T-helper 2 cell (primary cell): ENCODE results near the gene MGAT2.
"Not testable (repeated sequence)": the region's sequence is repeated elsewhere in the genome, so short reads cannot be mapped to it uniquely, and the experiment has no call there.

Source experiments
- DNase-seq, 5 experiments: peaks; one replicate each; pipeline versions ENCODE4 v3.0.0 to v3.0.0-alpha.2; 2012 to 2022

Gene MGAT2

DNA sequence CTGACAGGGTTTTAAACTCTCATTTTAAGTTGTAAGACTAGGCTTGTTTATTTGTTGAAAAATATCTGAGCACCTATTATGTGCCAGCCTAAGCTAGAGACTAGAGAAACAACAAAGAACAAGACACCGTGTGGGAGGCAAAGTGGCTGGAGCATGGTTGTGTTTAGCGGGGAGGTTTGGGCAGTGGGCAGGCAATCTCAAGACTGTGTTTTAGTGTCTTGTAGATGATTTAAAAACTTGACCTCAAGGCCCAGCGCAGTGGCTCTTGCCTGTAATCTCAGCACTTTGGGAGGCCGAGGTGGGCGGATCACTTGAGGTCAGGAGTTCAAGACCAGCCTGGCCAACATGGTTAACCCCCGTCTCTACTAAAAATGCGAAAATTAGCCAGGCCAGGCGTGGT, 7.9 kb upstream of the MGAT2 start:
- DNase-seq = no peak

DNA sequence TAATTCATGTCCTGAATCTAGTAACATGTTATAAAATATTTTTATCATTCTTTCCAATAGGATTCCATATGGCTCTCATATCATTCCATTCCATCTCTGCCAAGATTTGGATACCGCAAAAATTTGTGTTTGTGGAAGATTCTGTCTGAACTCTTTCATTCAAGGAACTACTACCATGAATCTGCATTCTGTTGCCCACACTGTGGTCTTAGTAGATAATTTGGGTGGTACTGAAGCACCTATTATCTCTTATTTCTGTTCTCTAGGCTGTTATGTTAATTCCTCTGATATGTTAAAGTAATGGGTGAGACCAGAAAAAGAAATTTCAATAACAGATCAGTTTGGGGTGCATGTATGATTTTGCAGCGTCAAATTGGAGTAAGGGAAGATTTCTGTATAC, 6.4 kb upstream of the MGAT2 start:
- no peak for DNase-seq

DNA sequence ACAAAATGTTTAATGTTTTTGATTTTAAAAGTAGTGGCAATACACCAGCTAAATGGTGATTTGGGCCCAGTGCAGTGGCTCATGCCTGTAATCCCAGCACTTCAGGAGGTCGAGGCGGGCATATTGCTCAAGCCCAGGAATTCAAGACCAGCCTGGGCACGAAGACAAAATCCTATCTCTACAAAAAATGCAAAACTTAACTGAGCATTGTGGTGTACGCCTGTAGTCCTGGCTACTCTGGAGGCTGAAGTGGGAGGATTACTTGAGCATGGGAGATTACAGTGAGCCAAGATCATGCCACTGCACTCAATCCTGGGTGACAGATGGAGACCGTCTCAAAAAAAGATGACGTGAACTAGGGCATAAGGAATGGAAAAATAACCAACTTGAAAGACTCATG, 4.8 kb upstream of the MGAT2 start:
- no peak for DNase-seq

DNA sequence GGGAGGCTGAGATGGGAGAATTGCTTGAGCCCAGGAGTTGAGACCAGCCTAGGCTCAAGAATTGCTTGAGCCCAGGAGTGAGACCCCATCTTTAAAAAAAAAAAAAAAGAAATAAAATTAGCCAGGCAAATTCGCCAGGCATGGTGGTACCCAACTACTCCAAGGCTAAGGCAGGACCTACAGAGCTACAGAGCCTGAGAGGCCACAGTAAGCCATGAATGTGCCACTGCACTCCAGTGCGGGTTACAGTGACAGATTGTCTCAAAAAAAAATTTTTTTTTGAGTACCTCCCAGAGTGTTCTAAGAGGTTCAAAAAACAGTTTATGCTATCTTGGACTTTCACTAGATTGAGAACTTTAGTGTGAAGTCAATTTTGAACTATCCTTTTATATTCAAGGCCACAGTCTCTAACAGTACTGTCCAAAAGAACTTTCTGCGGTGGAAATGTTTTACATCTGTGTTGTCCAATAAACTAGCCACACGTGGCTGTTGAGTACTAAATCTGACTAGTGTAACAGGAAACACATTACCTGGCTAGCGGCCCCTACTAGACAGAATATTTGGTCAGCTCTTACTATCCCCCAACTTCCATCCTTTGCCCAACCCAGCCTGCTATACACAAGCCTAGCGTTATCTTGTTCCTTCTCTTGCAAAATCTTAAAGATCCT, 2.6 kb upstream of the MGAT2 start:
- DNase-seq = no peak

DNA sequence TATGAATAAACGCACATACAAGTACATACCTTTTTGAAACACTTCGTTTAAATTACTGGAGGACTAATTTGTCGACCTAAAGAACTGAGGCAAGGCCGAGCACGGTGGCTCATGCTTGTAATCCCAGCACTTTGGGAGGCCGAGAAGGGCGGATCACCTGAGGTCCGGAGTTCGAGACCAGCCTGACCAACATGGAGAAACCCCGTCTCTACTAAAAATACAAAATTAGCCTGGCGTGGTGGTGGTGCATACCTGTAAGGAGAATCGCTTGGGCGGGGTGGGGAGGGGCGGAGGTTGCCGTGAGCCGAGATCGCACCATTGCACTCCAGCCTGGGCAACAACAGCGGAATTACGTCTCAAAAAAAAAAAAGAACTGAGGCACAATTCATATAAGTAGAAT, 1.3 kb upstream of the MGAT2 start:
- DNase-seq = peak in 1 of 5 experiments; percentile 23

DNA sequence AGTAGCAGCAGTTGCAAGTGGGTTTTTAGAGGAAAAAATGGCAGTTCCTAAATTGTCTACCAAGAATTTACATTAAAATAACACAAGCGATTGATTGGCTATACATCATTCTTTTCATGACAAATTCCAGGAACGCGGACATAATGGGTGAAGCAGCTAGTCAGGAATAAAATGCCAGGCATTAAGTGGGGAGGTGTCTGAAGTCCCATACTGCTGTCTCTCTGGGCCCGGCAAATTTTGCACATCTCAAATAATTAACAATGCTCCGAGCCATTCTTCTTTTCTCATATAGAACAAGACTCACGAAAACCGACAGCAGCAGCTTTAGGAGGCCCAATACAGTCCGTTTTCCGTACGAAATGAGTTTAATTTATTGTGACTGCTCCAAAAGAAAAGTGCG, 869 bp upstream of the MGAT2 start:
- DNase-seq = no peak

DNA sequence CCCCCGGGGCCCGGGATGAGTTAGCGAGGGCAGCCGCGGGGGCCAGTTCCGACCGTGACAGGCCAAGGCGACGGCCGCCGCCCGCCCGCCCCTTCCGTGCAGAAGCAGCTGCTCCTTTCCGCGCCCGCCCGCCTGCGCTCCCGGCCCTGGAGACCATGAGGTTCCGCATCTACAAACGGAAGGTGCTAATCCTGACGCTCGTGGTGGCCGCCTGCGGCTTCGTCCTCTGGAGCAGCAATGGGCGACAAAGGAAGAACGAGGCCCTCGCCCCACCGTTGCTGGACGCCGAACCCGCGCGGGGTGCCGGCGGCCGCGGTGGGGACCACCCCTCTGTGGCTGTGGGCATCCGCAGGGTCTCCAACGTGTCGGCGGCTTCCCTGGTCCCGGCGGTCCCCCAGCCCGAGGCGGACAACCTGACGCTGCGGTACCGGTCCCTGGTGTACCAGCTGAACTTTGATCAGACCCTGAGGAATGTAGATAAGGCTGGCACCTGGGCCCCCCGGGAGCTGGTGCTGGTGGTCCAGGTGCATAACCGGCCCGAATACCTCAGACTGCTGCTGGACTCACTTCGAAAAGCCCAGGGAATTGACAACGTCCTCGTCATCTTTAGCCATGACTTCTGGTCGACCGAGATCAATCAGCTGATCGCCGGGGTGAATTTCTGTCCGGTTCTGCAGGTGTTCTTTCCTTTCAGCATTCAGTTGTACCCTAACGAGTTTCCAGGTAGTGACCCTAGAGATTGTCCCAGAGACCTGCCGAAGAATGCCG, 699 bp downstream of the MGAT2 start:
- peak in 3 of 5 experiments; percentile 25 to 82 (median 36) for DNase-seq

DNA sequence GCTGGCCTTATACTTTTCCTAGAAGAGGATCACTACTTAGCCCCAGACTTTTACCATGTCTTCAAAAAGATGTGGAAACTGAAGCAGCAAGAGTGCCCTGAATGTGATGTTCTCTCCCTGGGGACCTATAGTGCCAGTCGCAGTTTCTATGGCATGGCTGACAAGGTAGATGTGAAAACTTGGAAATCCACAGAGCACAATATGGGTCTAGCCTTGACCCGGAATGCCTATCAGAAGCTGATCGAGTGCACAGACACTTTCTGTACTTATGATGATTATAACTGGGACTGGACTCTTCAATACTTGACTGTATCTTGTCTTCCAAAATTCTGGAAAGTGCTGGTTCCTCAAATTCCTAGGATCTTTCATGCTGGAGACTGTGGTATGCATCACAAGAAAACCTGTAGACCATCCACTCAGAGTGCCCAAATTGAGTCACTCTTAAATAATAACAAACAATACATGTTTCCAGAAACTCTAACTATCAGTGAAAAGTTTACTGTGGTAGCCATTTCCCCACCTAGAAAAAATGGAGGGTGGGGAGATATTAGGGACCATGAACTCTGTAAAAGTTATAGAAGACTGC, 1.5 kb downstream of the MGAT2 start:
- no peak for DNase-seq

DNA sequence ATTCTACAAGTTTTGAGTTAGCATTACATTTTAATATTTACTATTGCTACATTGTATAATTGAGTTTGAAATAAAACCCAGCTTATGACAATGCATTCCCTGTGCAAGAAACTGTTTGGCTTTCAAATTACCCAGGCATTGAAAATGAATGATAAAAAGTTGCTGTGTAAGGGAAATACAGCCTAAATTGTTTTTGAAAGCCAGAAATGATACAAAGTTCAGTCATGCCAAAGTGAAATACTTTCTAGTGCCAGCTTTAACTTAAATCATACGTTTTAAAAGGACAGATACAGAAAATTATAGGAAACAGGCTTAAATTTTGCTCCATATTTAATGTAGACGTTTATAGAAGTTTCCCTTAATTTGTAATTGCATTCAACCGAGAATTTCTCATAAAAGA, 2.8 kb downstream of the MGAT2 start:
- DNase-seq = no peak

DNA sequence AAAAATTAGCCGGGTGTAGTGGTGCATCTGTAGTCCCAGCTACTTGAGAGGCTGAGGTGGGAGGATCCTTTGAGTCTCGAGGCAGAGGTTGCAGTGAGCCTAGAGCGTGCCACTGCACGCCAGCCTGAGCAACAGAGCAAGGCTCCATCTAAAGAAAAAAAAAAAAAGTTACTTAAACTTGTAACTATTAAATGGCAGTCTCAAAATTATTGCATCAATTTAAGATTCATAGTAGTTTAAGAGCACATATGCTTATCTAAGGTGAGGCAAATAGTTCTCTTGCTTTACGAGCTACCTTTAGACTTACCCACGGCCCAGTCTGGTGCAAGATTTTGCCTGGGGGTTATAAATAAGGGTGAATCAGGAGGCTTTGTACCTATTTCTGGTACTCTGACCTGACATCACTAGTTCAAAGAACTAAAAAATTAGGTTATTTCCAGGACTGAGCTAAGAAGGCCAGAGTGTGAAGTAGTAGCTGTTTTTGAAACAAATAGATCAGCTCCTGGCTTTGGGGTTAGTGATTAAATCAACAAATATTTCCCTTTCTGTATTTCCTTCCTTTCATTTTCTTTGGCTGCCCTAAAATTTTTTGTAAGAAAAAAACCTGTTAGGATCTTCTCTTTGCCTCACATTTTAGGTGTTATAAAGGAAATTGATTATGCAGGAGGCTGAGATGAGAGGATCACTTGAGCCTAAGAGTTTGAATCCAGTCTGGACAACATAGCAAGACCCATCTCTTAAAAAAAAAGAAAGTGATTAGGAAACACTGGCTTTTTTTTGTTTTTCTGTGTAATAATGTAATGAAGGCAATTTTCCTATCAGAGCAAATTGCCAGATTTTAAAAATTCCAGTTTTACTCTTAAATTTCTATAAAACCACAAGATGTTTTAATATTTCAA, 3.6 kb downstream of the MGAT2 start:
- DNase-seq = peak in 2 of 5 experiments; percentile 43 to 75

DNA sequence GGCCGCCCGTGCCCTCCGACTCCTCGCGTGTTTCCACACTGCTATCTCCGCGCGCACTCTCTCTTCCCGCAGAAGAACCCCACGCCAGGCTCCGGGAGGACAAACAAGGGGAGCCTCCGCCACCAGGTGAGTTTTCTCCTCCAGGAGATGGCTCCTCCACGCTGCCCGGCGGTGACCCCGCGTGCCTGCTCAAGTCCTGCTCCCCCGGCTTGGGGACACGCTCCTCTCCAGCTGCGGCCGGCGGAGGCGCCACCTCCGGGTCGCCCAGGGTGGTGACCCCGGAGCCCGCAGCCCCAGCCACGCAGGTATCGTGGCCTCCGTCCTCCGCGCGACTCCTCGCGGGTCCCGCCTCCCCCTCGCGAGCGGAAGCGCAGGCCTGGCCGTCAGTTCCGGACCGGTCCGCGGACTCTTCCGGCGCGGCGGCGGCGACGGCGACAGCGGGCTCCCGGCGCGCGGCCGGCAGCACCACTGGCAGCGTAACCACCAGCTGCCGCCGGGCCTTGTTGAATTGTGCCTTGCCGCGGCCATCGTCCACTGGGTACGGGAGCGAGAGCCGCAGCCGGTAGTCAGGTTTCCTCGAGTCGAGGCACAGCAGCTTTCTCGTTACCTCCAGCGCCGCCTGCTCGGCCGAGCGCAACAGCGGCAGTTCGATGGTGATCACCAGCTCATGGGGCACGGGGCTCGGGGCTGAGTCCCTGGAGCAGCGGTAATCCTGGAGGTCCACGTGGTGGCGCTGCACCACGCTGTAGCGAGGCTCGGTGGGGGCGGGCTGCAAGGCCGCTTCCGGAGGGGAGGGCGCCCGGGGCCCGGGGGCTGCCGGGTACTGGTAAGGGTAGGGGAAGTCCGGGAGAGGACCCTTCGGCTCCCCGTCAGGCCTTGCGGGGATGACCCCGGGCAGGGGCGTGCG, 13.3 kb downstream of the MGAT2 start:
- DNase-seq = peak; percentile 85 to 97 (median 93)

DNA sequence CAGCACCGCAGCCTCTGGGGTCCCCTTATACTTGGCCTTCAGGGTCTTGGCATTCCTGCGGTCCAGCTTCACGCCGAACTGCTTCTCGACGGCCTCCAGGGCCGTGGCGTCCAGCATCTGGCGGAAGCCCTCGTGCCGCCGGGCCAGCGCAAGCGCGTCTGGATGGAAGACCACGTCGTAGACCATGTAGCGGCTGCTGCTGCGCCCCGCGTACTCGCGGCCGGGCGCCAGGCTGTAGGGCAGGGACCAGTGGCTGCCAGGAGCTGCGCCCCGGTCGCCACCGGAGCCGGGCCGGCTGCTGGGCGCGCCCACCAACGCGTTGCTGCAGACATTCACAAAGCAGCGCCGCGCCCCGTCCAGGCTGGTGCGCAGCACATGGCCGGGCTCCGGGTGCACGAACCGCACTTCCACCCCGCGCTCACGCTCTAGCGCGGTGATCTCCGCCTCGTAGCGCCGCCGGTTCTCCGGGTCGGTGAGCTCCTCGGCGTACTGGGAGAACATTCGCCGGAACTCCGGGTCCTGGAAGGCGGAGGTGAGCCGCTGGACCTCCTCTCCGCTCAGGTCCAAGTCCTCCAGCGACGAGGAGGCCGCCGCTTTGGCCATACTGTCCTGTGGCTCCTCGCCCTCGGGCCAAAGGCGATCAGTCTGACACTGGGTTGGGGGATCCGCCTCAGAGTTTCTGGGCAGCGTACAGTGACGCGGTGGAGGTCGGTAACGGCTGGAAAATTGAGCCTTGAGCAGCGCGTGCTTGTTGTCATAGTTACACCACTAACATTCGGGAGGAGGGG, 14.1 kb downstream of the MGAT2 start, which contains the start of gene DNAAF2:
Gene DNAAF2 (minus strand): TSS at position 698 of the 788 bp plus-strand sequence. CDS start 95 bp downstream, at position 603.
- peak; percentile 35 to 80 (median 57) for DNase-seq

DNA sequence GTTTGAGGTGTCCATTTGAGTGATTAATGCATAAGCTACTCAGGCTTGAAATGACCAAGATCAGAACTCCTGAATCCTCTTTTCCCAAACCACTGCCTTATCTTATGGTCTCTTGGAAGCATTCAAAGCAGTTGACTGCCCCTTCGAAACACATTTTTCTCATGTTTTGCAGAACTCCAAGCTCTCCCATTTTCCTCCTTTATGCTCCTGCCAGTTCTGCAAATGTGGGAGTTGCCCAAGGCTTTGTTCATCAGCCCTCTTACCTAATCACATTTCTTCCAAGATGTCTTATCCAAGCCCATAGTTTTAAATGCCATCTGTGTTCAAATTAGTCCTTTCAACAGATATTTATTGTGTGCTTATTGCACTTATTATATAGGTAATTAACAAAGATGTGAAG, 16.3 kb downstream of the MGAT2 start:
- DNase-seq = no peak

DNA sequence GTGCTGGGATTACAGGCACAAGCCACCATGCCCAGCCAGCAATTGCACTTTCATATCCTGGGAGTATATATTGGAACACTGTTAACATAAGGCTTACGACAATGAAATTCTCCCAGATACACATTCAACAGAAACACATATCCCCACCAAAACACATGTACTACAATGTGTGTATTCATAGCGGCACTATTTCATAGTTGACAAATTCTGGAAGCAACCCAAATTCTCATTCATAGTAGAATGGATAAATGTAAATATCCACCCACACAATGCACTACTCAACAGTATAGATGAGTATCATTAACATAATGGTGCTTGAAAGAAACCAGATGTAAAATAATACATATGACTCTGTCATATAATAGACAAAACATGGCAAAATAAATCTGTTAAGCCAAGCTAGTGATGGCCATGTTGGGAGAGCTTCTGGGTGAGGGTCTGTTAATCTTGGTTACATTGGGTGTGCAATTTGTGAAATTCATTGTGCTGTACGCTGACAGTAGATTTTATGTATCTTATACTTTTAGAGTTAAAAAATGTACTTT, 17.0 kb downstream of the MGAT2 start:
- no peak for DNase-seq

DNA sequence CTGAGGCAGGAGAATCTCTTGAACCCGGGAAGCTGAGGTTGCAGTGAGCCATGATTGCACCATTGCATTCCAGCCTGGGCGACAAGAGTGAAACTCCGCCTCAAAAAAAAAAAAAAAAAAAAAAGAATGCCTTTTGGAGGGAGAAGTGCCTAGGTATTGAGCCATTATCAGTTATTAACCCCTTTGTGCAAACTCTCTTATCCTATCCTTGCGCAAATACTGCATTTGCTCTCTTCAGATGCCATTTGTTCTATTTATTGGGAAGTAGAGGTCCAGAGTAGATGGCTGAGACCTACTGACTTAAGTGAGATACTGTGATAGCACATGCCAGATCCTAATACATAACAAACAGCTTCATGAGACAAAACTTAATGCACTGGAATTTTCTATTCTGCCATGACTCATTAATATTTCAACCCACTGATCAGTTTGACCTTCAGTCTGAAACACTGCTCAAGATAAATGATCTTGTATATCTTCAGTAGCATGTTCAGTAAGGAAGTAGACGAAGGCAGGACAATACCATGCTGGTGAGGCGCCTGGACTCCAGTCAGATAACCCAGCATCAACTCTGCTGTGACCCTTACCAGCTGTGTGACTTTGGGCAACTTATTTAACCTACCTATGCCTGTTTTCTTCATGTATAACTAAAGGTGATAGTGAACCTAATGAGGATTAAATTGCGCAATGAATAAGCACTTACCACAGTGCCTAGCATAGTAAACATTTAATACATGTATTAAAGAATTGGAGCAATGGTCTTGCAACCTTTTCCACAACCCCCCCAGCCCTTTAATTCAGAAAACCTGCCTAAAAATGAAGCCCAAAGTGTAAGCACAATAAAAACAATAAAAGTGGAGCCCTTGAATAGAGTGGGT, 20.2 kb downstream of the MGAT2 start:
- no peak for DNase-seq

DNA sequence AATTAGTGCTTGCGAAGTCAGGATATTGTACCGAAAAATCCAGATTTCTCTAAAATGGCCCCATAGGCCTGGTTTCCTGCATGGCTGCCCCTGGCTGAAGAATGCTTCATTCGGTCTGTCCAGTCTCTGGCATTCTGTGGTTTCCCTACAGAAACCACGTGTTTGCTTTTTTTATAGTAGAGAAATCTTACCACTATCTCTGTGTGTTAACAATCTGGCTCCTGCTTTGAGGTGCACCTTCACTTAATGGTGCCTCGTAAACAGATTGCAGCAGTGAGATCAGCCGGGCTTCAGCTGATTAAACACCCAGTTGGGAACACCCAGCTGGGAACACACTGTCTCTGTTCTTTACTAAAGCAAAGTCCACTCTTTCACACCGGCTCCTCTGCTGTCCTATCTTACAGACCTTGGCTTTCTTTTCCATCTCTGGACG, 21.1 kb downstream of the MGAT2 start:
- no peak for DNase-seq

DNA sequence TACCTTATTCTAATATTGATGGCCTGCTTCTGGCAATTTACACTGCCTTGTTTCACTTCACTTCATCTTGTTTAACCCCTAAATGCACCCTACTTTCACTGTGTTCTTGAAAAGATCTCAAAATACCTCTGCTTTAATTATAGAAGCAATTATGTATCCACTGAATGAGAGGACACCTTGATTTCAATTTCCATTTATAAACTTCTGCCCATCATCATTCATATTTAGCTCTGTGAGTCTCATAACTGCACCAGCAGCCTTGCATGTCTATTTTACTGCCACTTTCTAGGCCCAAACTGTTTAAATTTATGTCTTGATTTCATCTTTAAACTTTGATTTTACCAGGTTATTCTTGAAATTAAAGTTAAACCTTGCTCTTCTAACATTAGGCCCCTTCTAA, 21.6 kb downstream of the MGAT2 start:
- no peak for DNase-seq

DNA sequence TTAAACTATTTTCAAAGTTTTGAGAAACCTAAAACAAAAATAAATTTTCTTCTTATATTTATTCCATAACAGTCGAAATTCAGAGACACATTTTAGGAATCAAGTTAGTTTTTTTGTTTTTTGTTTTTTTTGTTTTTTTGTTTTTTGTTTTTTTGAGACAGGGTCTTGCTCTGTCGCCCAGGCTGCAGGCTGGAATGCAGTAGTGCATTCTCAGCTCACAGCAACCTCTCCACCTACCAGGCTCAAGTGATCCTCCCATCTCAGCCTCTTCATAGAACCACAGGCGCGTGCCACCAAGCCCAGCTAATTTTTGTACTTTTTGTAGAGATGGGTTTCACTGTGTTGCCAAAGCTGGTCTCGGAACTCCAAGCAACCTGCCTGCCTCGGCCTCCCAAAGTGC, 32.9 kb downstream of the MGAT2 start:
- no peak for DNase-seq

DNA sequence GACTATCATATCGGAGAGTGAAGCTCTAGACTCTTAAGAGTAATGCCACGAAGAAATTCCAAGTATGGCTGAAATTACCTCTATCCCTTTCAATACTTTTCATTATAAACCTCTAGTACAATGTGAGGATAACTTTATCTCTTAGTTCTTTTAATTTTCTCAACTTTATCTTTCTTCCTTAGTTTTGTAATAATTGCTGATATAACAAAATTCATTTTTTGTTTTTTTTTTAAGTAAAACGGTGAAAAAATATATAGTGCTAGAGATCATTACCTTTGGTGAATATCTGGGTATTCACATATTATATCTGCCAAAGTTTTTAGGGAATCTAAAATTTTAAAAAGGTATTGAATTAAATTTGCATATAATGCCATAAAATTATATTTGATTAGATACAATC, 33.9 kb downstream of the MGAT2 start:
- DNase-seq = no peak

DNA sequence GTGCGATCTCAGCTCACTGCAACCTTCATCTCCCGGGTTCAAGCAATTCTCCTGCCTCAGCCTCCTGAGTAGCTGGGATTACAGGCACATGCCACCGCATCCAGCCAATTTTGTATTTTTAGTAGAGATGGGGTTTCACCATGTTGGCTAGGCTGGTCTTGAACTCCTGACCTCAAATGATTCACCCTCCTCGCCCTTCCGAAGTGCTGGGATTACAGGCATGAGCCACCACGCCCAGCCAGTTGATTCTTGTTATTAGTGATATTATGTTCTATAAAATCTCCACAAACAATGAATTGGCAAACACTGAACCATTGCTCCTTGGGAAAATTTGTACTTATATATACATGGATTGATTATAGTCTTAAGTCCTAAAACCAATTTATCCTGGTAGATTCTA, 36.9 kb downstream of the MGAT2 start:
- DNase-seq = not testable (repeated sequence)
